Liver (tissue), 9 donors: ENCODE results near the gene POU6F2. TPM values are rescaled to one million over a fixed set of nuclear protein-coding genes. Genes with fewer than 3 reads are reported as not detected.

ENCODE experiments used
- DNase-seq: peaks from one replicate; pipeline ENCODE4 v3.0.0-alpha.2; 2017; ENCODE audit warnings: low spot score
- H3K27ac ChIP-seq, 2 donors: one replicate each; pipeline ENCODE4 v1.7.0; 2013; ENCODE audit warnings: inconsistent platforms in 2 of 2, low read length in 2 of 2, control low read depth in 1 of 2, low read depth in 1 of 2, mild to moderate bottlenecking in 1 of 2
- H3K27me3 ChIP-seq, 4 donors: one replicate each; pipeline versions ENCODE4 v1.6.1 to v1.7.0; 2013; ENCODE audit warnings: low read length in 3 of 4, inconsistent platforms in 1 of 4, mild to moderate bottlenecking in 1 of 4, moderate library complexity in 1 of 4; ENCODE audit not compliant: control insufficient read depth in 4 of 4, insufficient read depth in 4 of 4
- H3K36me3 ChIP-seq, 4 donors: one replicate each; pipeline versions ENCODE4 v1.6.1 to v1.7.0; 2013; ENCODE audit warnings: low read length in 3 of 4, mild to moderate bottlenecking in 3 of 4, low read depth in 1 of 4, moderate library complexity in 1 of 4; ENCODE audit not compliant: control insufficient read depth in 4 of 4, insufficient read depth in 3 of 4
- H3K4me1 ChIP-seq, 4 donors: one replicate each; pipeline versions ENCODE4 v1.6.1 to v1.7.0; 2013; ENCODE audit warnings: low read length in 3 of 4, mild to moderate bottlenecking in 3 of 4, moderate library complexity in 1 of 4; ENCODE audit not compliant: control insufficient read depth in 4 of 4, insufficient read depth in 4 of 4
- H3K4me3 ChIP-seq, 3 donors: one replicate each; pipeline versions ENCODE4 v1.6.1 to v1.7.0; 2013; ENCODE audit warnings: low read length in 3 of 3, control low read depth in 1 of 3, low read depth in 1 of 3, mild to moderate bottlenecking in 1 of 3
- H3K9ac ChIP-seq, 2 donors: one replicate each; pipeline ENCODE4 v1.7.0; 2013; ENCODE audit warnings: low read length in 2 of 2, mild to moderate bottlenecking in 2 of 2, moderate library complexity in 2 of 2, control low read depth in 1 of 2, low read depth in 1 of 2
- H3K9me3 ChIP-seq, 4 donors: one replicate each; pipeline versions ENCODE4 v1.6.1 to v1.7.0; 2013; ENCODE audit warnings: low read length in 3 of 4; ENCODE audit not compliant: control insufficient read depth in 4 of 4
- ATF3 ChIP-seq: IDR thresholded peaks from 2 replicates; pipeline ENCODE4 v1.6.1; 2016; ENCODE audit warnings: antibody characterized with exemption
- CTCF ChIP-seq: fragments of 150-350 bp; IDR thresholded peaks from 2 replicates; pipeline ENCODE4 v1.5.1; 2017; ENCODE audit warnings: improper control_type of control experiment, low read depth, low read length; ENCODE audit not compliant: missing input control
- EGR1 ChIP-seq, 2 donors: IDR thresholded peaks; 2 replicates each; pipeline ENCODE4 v1.6.1; 2016 to 2018; ENCODE audit warnings: antibody characterized with exemption in 2 of 2, low read depth in 2 of 2
- FOXA1 ChIP-seq: IDR thresholded peaks from 2 replicates; pipeline ENCODE4 v1.6.1; 2016; ENCODE audit warnings: antibody characterized with exemption
- FOXA2 ChIP-seq: IDR thresholded peaks from 2 replicates; pipeline ENCODE4 v1.6.1; 2016; ENCODE audit warnings: antibody characterized with exemption
- GABPA ChIP-seq, 2 donors: IDR thresholded peaks in 1 of 2; conservative IDR thresholded peaks in 1 of 2; 2 replicates each; pipeline ENCODE4 v1.6.1; 2016; ENCODE audit warnings: antibody characterized with exemption in 2 of 2, mild to moderate bottlenecking in 1 of 2, moderate library complexity in 1 of 2
- HNF4A ChIP-seq, 2 donors: conservative IDR thresholded peaks; 2 replicates each; pipeline ENCODE4 v1.6.1; 2016; ENCODE audit warnings: antibody characterized with exemption in 2 of 2, mild to moderate bottlenecking in 2 of 2
- HNF4G ChIP-seq: IDR thresholded peaks from 2 replicates; pipeline ENCODE4 v1.6.1; 2016; ENCODE audit warnings: antibody characterized with exemption
- MAX ChIP-seq: IDR thresholded peaks from 2 replicates; pipeline ENCODE4 v1.6.1; 2016; ENCODE audit warnings: antibody characterized with exemption
- RAD21 ChIP-seq, 2 donors: IDR thresholded peaks; 2 replicates each; pipeline ENCODE4 v1.6.1; 2016; ENCODE audit warnings: antibody characterized with exemption in 2 of 2, mild to moderate bottlenecking in 2 of 2
- REST ChIP-seq: IDR thresholded peaks from 2 replicates; pipeline ENCODE4 v1.6.1; 2016; ENCODE audit warnings: antibody characterized with exemption, mild to moderate bottlenecking
- RXRA ChIP-seq, 2 donors: IDR thresholded peaks; 2 replicates each; pipeline ENCODE4 v1.6.1; 2017 to 2018; ENCODE audit warnings: antibody characterized with exemption in 2 of 2, mild to moderate bottlenecking in 1 of 2
- SP1 ChIP-seq: IDR thresholded peaks from 2 replicates; pipeline ENCODE4 v1.6.1; 2018; ENCODE audit warnings: antibody characterized with exemption, mild to moderate bottlenecking
- TAF1 ChIP-seq: conservative IDR thresholded peaks from 2 replicates; pipeline ENCODE4 v1.6.1; 2016; ENCODE audit warnings: antibody characterized with exemption, mild to moderate bottlenecking
- YY1 ChIP-seq: IDR thresholded peaks from 2 replicates; pipeline ENCODE4 v1.6.1; 2016; ENCODE audit warnings: antibody characterized with exemption, mild to moderate bottlenecking
- ZBTB33 ChIP-seq: IDR thresholded peaks from 2 replicates; pipeline ENCODE4 v1.6.1; 2016; ENCODE audit warnings: antibody characterized with exemption
- WGBS: extraction: QIAGEN DNeasy Blood & Tissue Kit; methylation state at CpG from one replicate; pipeline ENCODE4 v1.1.7; 2013; 5-methylcytosine and 5-hydroxymethylcytosine counted together
- polyA plus RNA-seq, 2 donors: library from polyadenylated mRNA; stranded (reverse) in 1 of 2; unstranded in 1 of 2; fragments of 200-250 nt in 1 of 2; fragments of >200 nt in 1 of 2; fragmentation: Nextera tagmentation in 1 of 2; extraction: Ambion mirVana in 1 of 2; gene quantifications; one replicate each; pipeline versions ENCODE4 v1.2.1 to v1.2.3, GENCODE V29; 2013 to 2015
- total RNA-seq, 2 donors: library from RNA; depleted of rRNA; stranded (reverse); fragments of >200 nt; gene quantifications; one replicate each; pipeline ENCODE4 v1.2.3, GENCODE V29; 2014
- donor health status: healthy.
- donor health status: healthy.
- donor health status: healthy.
- donor health status: healthy.
- donor health status: healthy.

POU6F2 gene
- total and polyA plus RNA-seq, 4 donors: under 0.01 to 0.24 (median 0.08) TPM; not detected in 1

GRCh38 chr7:39133088-39133487, 155.4 kb downstream of the POU6F2 start:
- DNase-seq: no peak
- Histone ChIP-seq H3K9me3 (no peaks in the 10 kb centered on the region), H3K27ac (no peak overlapping the region), H3K4me1 (peaks cover 0 to 4% (median under 1%) of the 10 kb centered on the region in 4 donors), H3K36me3 (no peaks in the 10 kb centered on the region), H3K27me3 (no peaks in the 10 kb centered on the region), H3K4me3 (no peak overlapping the region), H3K9ac (no peak overlapping the region)
- 84% methylated on average over 4 of the region's 4 CpGs for WGBS
- TF ChIP-seq FOXA1 (no peak), TAF1 (no peak), FOXA2 (no peak), ATF3 (no peak), YY1 (no peak), RAD21 (IDR thresholded peaks at IDR 0.05) (no peak), HNF4A (conservative IDR thresholded peaks at IDR 0.05) (no peak)

GRCh38 chr7:39137480-39137879, 159.8 kb downstream of the POU6F2 start:
- H3K9ac ChIP-seq: no peak overlapping the region
- TF ChIP-seq YY1 (no peak), RXRA (IDR thresholded peaks at IDR 0.05) (no peak), GABPA (IDR thresholded peaks at IDR 0.05 in 1 of 2, conservative IDR thresholded peaks at IDR 0.05 in 1 of 2) (no peak), HNF4G (no peak), MAX (no peak), REST (no peak), HNF4A (conservative IDR thresholded peaks at IDR 0.05) (no peak), SP1 (no peak), TAF1 (no peak), ZBTB33 (no peak), ATF3 (no peak), FOXA2 (no peak), EGR1 (IDR thresholded peaks at IDR 0.05; ENCODE audit: low read depth in 2 of 2) (no peak), CTCF (no peak)
- DNase-seq: no peak
- 75% methylated on average over 1 of the region's 1 CpG for WGBS
- H3K9me3 ChIP-seq: peaks cover 0 to 4% (median under 1%) of the 10 kb centered on the region in 4 donors
- no peak overlapping the region for H3K27ac ChIP-seq
- H3K4me1 ChIP-seq: no peaks in the 10 kb centered on the region
- H3K36me3 ChIP-seq: no peaks in the 10 kb centered on the region
- H3K27me3 ChIP-seq: no peaks in the 10 kb centered on the region
- H3K4me3 ChIP-seq: no peak overlapping the region
